Activated CD8-positive, alpha-beta memory T cell treated with anti-CD3 and anti-CD28 coated beads, Interleukin-2, amount 50 U/mL, for 24 hours (primary cell): ENCODE results near the gene IGSF9B.

Source experiments
- DNase-seq: peaks from one replicate; pipeline ENCODE4 v3.0.0-alpha.2; 2020; ENCODE audit errors: extremely low read depth

The IGSF9B gene

GRCh38 chr11:133860151-133860550 lies 96.6 kb downstream of the IGSF9B start:
- DNase-seq: no peak
